ENCODE data around the gene HIBCH. TPM values are rescaled to one million over a fixed set of nuclear protein-coding genes. Genes with fewer than 3 reads are reported as not detected.
A peak's percentile ranks its signal among the peaks of the same experiment; 100 is the strongest.

HIBCH gene
- polyA plus RNA-seq, 1 experiment = 5.2 TPM

- Histone ChIP-seq H3K4me3 (ENCODE audit: low read depth, low read length) (no peak overlapping the region), H3K36me3 (ENCODE audit: control insufficient read depth, insufficient read depth, low read length) (no peaks in the 10 kb centered on the region), H3K27me3 (ENCODE audit: control insufficient read depth, insufficient read depth, low read length) (no peaks in the 10 kb centered on the region)
- no peak for TF ChIP-seq CTCF (IDR thresholded peaks at IDR 0.05; ENCODE audit: insufficient read depth, low read depth, low read length)
- DNase-seq (ENCODE audit: low read depth) = peak; percentile 31
- POLR2A ChIA-PET = no interaction called here
- CTCF ChIA-PET = interaction anchor here (1.1 to 4.1 kb wide), 3 partner anchors 10 to 53 kb away, joined by 3 to 20 read pairs (median 3); no protein-coding TSS in a partner anchor
Measured at GRCh38 chr2:190267302-190267701, 52.3 kb downstream of the HIBCH start.

- no peaks in the 10 kb centered on the region for H3K27me3 ChIP-seq (ENCODE audit: control insufficient read depth, insufficient read depth, low read length)
- ChIA-PET CTCF (interaction anchor here (0.6 to 4.1 kb wide), 4 partner anchors 11 to 178 kb away, joined by 3 to 20 read pairs (median 3); no protein-coding TSS in a partner anchor), POLR2A (no interaction called here)
- no peak for TF ChIP-seq CTCF (IDR thresholded peaks at IDR 0.05; ENCODE audit: insufficient read depth, low read depth, low read length)
- no peak for DNase-seq (ENCODE audit: low read depth)
- H3K4me3 ChIP-seq (ENCODE audit: low read depth, low read length) = no peak overlapping the region
- H3K36me3 ChIP-seq (ENCODE audit: control insufficient read depth, insufficient read depth, low read length) = no peaks in the 10 kb centered on the region
Measured at GRCh38 chr2:190266314-190266713, 53.3 kb downstream of the HIBCH start.

- TF ChIP-seq CTCF (IDR thresholded peaks at IDR 0.05; ENCODE audit: insufficient read depth, low read depth, low read length) = no peak
- ChIA-PET CTCF (no interaction called here), POLR2A (no interaction called here)
- Histone ChIP-seq H3K27me3 (ENCODE audit: control insufficient read depth, insufficient read depth, low read length) (no peaks in the 10 kb centered on the region), H3K36me3 (ENCODE audit: control insufficient read depth, insufficient read depth, low read length) (0 out of 2 replicates have a peak, but pooled peaks cover 2% of the 10 kb centered on the region), H3K4me3 (ENCODE audit: low read depth, low read length) (no peak overlapping the region)
- DNase-seq (ENCODE audit: low read depth) = no peak
Measured at GRCh38 chr2:190261851-190262250, 57.8 kb downstream of the HIBCH start.

- no peak for DNase-seq (ENCODE audit: low read depth)
- H3K4me3 ChIP-seq (ENCODE audit: low read depth, low read length) = no peak overlapping the region
- H3K36me3 ChIP-seq (ENCODE audit: control insufficient read depth, insufficient read depth, low read length) = 0 out of 2 replicates have a peak, but pooled peaks cover 2% of the 10 kb centered on the region
- POLR2A ChIA-PET = no interaction called here
- TF ChIP-seq CTCF (IDR thresholded peaks at IDR 0.05; ENCODE audit: insufficient read depth, low read depth, low read length) = no peak
- CTCF ChIA-PET = interaction anchor here (0.8 to 1.2 kb wide), 2 partner anchors 12 to 16 kb away, joined by 3 to 4 read pairs; no protein-coding TSS in a partner anchor
- H3K27me3 ChIP-seq (ENCODE audit: control insufficient read depth, insufficient read depth, low read length) = no peaks in the 10 kb centered on the region
Measured at GRCh38 chr2:190256087-190256486, 63.5 kb downstream of the HIBCH start.

GRCh38 chr2:190255676-190256075 lies 64.0 kb downstream of the HIBCH start:
- no peak overlapping the region for H3K4me3 ChIP-seq (ENCODE audit: low read depth, low read length)
- no peaks in the 10 kb centered on the region for H3K27me3 ChIP-seq (ENCODE audit: control insufficient read depth, insufficient read depth, low read length)
- DNase-seq (ENCODE audit: low read depth) = no peak
- ChIA-PET POLR2A (no interaction called here), CTCF (interaction anchor here (0.6 to 1.2 kb wide), 3 partner anchors 12 to 232 kb away, joined by 3 to 4 read pairs (median 3); no protein-coding TSS in a partner anchor)
- TF ChIP-seq CTCF (IDR thresholded peaks at IDR 0.05; ENCODE audit: insufficient read depth, low read depth, low read length) = no peak
- 0 out of 2 replicates have a peak, but pooled peaks cover 2% of the 10 kb centered on the region for H3K36me3 ChIP-seq (ENCODE audit: control insufficient read depth, insufficient read depth, low read length)
